GM18909 (cell line): ENCODE data around the gene SRMS.
"Not testable (repeated sequence)": the region's sequence is repeated elsewhere in the genome, so short reads cannot be mapped to it uniquely, and the experiment has no call there.

Experiments used
- ATAC-seq: cut with Tn5 transposase; IDR thresholded peaks from one replicate; pipeline ENCODE4 v1.9.1; 2021; ENCODE audit warnings: mild to moderate bottlenecking; ENCODE audit not compliant: unreplicated experiment, poor library complexity

Gene SRMS

DNA sequence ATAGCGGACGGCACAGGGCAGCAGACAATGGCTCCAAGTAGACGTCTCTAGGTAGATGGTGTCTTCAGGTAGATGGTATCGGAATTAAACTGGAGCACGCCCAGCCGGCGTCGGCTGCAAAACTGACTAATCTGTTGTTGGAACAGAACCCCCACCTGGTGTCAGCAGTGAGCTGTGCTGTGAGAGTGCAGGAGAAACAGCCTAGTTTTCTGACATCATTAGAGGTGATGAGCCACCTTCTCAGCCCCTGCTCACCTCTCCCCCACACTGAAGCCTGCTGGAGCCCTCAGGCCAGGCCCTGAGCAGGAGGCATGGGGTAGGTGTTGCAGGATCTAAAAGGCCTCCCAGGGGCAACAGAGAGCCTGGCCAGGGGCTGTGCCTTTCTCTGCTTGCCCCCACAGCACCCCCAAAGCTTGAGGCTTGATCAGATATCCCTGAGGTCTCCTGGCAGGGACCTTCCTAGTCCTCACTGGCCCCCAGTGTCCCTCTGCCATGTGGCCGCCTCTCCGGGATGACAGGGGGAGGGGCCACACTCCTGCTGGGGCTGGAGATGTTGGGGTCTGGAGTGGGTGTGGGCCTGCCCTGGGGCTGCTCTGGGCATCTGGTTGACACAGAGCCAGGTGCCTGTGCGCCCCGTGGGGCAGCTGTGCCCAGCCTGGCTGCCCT is 33.4 kb upstream of the SRMS start:
- no peak for ATAC-seq

DNA sequence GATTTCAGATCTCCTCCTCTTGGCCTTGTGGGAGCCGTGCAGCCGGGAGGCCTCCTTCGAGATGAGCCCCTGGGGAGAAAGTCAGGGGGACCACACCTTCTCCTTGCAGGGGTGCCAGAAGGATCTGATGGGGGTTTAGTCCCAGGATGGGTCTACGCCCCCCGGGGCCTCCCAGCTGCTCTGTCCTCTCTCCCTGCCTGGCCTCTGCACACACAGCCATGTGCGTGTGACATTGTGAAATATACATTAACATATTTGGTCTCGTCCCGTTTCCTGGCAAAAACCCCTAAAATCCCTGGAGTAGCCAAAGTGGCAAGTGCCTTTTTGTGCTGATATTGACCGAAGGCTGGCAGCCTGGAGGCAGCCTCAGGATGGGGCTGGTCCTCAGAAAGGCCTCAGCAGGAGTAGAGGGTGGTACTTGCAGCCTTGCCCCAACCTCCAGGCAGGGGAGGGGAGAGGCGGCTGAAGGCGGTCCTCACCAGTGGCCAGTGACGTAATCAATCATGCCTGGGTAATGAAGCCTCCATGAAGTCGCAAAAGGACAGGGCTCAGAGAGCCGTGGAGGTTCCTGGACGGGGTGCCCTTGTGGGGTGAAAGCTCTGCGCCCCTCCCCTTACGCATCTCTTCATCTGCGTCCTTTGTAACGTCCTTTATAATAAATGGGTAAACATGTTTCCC is 31.6 kb upstream of the SRMS start:
- no peak for ATAC-seq

DNA sequence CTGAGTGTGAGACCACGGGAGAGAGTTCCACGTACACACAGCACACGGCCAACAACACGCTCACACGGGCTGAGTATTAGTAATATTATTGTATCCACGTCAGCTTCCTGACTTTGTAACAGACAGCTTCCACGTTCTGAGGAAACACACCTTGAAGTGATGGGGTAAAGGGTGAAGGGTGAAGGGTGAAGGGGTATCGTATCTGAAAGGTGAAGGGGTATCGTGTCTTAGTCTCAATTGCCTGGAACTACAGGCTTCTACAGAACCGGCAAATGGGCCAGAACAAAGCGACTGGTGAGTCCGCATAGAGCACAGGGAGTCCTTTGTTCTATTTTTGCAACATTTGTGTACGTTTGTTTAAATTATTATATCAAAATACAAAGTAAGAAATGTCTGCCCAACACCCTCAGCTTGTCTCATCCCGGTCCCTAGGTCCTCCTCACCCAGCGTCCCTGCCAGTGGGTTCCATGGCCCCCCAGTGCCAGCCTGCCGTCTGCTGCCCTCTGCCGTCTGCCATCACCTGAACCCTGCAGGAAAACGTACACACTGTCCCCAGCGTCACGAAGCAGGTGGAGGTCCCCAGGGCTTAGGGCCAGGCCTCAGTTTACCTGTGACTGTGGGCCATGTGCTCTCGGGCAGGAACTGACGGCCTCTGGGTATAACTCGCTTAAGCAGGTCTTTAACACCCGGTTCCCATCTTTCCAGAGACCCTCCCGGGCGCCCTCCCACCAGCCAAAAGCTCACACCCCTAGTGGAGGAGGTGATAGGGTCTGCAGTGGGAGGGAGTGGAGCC is 30.9 kb upstream of the SRMS start:
- ATAC-seq: no peak

DNA sequence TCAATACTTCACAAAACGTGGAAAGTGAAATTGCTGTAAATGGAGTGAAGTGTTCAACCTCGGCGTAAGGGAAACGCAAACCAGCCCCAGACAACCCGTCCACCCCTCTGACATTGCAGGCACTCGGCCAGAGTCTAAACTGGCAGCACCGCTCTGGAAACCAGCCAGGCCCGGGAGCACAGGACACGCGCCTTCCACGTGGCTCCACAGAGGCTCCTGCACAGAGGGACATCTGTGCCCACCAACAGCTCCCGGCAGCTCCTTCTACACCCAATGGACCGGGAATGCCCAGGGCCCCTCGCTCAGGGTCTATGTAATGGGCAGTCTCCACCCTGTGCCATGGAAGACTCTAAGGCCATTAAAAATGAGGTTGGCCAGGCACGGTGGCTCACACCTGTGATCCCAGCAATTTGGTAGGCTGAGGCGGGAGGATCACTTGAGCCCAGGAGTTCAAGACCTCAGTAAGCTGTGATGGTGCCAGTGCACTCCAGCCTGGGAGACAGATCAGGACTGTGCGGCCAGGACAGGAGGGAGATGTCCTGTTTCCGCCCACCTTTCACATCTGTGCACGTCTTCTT is 29.9 kb upstream of the SRMS start:
- no peak for ATAC-seq

DNA sequence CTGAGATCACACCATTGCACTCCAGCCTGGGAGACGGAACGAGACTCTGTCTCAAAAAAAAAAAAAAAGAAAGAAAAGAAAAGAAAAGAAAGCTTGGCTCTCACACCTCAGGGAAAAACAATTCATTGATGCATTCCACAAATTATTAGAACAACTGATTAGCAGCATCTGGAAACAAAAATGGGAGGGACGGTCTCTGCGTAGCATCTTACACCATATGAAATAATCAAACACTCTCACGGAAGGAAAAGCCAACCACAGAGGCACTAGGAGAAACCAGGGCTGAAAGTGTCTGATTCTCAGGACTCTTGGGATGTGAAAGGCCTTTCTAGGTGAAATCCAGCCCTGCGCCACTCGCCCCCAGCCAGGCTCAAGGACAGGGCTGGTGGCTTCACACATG is 28.8 kb upstream of the SRMS start:
- no peak for ATAC-seq

DNA sequence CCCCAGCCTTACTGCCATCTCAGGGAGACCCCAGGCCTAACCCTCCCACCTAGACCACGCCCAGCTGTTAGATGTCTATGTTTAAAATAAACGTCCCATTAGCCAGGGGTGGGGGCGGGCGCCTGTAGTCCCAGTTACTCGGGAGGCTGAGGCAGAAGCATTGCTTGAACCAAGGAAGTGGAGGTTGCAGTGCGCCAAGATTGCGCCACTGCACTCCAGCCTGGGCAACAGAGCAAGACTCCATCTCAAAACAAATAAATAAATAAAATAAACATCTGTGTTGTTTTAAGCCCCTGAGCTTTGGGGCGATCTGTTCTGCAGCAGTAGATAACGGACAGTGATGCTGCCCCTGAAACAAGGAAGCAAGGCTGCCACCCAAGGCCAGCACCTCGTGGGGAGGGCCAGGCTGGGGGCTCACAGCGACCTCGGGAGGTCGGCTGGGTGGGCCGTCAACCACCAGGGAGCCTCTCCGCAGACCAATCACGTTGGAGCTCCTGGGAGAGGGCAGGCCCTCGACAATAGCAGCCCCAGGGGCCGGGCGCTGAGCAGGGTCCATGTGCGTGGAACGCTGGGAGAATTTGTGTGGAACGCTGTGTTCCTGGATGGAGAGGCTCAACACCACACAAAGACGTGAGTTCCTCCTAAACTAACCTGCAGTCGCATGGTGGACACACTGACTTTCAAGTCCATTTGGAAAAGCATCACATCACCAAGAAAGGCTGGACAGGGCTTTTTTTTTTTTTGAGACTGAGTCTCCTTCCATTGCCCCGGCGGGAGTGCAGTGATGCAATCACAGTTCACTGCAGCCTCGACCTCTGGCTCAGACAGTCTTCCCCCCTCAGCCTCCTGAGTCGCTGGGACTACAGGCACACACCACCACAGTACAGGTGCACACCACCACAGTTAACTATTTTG is 27.5 kb upstream of the SRMS start:
- ATAC-seq: no peak

DNA sequence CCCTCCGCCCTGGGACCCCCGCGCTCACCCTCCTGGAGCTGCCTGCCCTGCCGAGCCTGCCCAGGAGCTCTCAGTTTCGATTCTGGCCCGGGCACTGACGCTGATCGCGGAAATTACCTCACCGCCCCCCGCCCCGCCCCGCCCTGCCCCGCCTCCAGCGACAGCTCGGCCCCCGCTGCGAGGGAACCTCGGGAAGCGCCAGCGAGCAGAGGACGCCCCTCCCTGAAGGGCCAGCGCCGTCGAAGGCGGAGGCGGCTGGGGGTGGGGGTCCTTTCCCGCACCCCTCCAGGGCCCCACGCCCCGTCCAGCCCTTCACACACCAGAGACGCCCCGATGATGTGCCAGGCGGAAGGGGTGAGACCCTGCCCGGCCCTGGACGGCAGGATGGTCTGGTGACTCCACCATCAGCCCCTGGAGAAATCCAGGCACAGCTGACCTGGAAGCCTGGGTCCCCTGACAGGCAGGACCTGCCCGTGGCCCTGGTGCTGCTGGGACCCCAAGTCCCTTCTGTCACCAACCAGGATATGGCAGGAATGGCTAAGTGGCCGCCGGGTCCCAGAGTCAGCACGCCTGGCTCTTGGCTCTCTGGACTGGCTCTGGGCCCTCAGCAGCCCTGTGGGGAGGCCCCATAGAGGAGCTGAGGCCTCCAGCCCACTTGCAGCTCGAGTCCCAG is 26.7 kb upstream of the SRMS start, which contains the start of gene HELZ2:
Gene HELZ2, minus strand, starts transcription at position 84 of the 673 bp plus-strand sequence. CDS start 1,854 bp downstream, outside the sequence.
- ATAC-seq: no peak

DNA sequence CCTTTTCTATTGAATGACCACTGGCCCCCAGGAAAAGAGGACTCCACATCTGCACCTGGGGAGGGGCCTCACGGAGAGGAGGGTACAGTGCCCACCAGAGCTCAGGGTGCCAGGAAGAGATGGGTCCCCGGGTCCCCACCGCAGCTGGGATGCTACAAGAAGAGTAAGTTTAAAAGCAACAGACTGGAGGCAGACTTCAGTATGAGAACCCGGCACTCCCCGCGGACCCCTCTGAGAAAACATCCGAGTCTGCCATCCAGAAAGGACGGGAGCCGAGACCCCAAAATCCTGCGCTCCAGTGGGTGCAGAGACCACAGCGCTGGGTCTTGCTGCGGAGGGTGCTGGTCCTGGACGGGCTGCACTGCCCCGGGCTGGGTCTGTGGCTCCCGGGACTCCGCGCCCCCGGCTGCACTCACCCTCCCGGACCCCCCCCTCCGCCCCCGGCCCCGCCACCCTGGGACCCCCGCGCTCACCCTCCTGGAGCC is 26.1 kb upstream of the SRMS start:
- ATAC-seq: no peak

DNA sequence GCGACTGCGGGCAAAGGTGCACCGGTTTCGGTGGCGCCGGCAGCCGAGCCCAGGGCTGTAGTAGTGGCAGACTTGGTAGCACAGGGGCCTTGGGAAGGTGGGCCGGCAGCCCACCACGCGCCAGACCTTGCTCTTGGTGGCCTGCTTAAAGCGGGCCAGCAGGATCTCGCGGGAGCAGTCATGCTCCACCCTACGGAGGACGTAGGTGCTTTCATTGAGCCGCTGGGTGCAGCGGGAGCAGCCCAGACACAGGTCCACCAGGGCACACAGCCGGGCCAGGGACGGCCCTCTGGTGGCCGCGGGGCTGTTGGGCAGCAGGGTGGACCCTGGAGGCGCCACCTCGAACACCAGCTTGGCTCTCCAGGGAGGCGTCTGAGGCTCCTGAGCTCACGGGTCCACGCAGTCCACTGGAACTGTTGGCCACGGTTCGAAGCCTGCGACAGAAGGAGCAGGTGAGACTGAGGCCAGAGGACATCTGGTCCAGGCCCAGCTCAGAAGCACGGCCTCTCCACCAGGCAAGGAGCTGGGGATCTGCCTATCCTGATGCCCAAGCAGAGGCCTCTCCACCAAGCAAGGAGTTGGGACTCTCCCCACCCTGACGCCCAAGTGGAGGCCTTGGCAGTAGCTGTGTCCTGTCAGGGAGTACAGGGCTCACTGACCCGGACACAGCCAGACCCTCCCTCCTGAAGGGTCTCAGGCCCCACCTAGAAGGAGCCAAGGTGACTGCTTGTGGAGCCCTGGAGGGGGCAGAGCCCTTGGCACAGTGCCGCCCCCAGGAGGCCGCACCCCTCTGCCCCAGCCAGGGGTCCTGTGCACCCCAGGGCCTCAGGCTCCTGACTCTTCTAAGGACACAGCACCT is 25.5 kb upstream of the SRMS start:
- no peak for ATAC-seq

DNA sequence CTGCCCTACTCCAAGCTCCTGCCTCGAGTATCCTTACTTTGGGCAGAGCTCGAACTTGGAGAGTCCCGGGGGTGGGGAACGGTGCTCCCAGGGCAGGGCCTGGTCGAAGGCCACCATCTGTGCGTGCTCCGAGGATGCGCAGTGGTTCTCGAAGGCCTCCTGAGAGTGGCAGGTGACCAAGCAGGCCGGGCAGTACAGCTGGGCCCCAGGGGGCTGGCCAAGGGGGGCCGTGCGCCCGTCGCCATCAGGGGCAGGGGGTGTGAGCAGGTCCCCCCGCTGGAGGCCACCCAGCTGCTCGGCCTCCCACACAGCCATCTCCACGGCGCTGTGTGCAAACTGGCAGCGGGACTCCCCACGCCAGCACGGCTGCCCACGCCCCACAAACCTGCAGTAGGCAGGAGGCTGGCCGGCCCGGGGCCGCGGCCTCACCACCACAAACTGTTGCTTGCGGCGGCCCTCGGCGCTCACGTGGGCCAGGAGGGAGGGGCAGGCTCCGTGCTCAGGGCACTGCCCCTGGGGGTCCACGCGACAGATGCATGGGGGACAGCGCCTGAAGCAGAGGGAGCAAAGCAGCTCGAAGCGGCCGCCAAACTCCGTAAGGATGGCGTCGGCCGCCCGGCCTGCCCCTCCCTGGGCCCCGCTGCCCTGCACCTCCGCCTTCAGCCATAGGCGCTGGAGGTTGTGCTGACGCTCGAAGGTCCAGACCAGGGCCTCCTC is 24.7 kb upstream of the SRMS start:
- no peak for ATAC-seq

DNA sequence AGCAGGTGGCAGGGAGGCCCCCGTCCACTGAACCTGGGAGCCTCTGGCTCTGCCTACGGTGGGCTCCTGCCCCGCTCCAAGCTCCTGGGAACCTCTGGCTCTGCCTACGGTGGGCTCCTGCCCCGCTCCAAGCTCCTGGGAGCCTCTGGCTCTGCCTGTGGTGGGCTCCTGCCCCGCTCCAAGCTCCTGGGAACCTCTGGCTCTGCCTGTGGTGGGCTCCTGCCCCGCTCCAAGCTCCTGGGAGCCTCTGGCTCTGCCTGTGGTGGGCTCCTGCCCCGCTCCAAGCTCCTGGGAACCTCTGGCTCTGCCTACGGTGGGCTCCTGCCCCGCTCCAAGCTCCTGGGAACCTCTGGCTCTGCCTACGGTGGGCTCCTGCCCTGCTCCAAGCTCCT is 23.5 kb upstream of the SRMS start:
- not testable (repeated sequence) for ATAC-seq

DNA sequence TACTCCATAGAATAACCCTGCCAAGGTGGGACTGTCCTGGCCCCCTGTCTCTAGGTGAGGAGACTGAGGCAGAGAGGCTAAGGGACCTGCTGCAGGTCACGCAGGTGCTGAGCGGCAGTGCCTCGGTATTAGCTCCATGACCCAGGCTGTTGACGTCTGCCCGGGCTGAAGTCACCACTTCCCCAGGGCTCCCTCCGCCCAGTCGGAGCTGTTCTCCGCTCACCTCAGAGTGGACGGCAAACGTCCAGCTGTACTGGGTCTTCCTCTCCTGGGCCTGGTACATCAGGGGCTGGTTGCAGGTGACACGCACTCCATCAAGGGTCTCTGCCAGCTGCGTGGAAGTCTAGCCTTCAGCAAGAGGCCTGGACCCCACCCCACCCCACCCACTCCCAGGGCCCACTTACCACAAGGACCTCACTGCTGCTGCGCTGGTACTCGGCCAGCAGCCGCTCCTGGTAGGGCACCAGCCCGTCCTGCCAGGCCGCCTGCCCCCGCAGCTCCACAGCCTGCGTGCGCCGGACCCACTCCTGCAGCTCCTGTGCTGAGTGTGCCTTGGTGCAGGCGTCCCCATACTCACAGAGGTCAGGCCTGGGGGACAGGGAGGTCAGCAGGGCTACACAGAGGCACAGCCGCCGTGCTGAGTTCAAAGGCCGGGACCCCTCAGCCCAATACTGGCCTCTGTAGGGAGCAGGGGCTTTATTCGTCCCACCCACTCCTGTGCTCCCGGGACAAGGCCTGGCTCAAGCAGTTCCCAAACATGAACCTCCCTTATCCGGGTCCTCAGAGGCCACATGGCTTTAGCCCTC is 22.9 kb upstream of the SRMS start:
- ATAC-seq: no peak

DNA sequence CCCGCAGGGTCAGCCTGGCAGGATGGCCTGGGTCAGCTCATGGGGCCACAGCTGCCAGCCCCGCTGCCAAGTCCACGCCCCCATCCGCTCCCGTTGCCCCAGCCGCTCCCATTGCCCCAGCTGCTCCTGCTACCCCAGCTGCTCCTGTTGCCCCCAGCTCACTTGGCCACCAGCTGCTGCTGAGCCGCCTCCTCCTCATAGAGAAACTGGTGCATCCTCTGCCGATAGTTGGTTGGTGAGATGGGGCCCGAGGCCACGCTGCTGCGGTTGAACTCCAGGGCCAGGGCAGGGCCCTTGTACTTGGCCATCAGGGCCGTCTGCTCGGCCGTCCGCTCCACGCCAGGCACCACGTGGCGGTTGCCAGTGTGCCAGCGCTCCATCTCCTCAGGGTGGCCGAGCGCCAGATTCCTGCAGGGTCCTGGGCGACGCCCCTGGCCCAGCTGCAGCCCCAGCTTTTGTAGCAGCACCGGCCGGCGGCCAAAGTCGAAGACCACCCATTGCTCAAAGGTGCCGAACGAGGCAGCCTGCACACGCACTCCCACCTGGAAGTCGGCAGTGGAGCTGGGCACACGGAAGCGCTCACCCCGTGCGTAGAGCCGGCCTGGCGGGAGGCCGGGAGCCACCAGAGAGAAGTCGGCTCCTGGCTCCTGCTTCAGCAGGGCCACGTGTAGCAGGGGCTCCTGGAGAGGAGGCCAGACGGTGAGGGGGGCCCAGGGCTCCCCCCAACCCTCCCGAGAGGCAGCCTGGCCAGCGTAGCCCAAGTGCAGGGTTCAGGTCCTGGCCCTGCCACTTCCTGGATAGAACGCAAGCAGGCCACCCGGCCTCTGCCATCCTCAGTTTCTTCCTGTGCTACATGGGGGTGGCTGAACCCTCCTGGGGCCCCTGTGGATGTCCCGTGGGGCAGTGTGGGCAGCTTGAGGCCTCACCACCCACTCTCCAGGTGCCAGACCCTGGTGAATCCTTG is 21.7 kb upstream of the SRMS start:
- no peak for ATAC-seq

DNA sequence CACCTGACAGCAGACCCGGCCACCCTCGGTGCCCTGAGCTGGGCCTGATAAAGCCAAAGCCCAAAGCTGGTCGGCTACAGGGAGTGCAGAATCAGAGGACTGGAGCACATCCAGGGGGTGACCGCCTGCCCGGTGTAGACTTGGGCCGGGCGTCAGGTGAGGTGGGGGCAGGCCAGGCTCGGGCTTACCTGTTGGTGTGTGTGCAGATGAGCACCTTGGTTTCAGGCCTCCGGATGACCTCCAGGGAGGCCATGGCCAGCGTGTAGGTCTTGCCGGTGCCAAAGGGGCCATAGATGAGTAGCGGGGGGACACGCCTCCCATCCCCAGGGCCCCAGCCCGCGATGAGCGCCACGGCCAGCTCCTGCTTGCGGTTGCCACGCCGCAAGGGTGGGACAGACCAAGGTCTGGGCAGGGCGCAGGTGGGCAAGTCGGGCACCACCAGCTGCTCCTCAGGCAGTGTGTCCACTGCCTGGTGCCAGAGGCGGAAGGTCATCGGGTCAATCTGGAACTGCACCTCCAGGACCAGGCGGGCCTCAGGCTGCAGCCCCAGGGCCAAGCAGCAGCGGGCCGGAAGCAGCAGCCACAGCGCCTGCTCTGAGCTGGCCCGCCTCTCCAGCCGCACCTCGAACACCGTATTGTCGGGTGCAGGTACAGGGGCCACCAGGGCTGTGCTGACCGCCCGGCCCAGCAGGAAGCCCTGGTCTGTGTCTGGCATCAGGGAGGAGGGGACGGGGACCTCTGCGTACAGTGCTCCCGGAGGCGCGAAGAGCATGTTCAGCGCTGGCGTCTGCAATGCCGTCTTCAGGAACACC is 20.8 kb upstream of the SRMS start:
- peak; percentile 15 for ATAC-seq
